ENCODE results near the gene ZNF281. TPM values are rescaled to one million over a fixed set of nuclear protein-coding genes. Genes with fewer than 3 reads are reported as not detected.
"Not testable (repeated sequence)": the region's sequence is repeated elsewhere in the genome, so short reads cannot be mapped to it uniquely, and the experiment has no call there.

Gene ZNF281
- total and polyA plus RNA-seq, 3 experiments from 2014 or later, result 19.1 to 32.1 (median 19.5) TPM

DNA sequence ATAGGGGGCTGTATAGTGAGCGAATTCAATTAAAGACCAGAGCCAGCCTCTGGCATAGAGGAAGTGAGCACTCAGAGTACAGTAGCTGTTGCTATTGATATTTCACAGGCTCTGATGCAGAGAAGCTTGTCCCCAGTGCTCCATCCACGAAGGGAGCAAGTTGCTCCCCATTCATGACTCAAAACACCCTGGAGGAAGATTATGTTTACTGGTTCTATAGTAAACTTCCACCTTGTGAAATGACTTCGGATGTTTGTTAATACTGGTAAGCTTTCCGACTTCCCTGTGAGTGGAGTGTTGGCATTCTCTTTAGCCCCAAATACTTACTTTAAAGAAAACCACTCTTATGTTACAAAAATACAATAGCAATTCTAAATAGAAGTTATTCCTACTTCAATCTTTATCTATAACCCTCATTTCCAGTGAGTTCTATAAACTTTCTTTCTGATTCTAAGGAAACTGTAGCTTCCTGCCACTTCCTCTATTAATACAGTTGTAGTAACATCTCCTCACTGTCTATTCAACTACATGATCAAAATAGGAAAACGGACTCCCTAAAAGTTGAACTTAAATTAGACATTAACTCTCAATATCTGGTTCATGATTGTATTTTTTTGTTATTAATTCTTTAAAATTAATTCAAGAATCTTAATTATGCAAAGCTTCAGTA is 46.4 kb downstream of the ZNF281 start:
- Mint-ChIP-seq H3K4me3 (no peak overlapping the region), H3K4me1 (no peaks in the 10 kb centered on the region), H3K27ac (no peak overlapping the region), H3K27me3 (no peaks in the 10 kb centered on the region), H3K9me3 (no peaks in the 10 kb centered on the region), H3K36me3 (peaks cover 6 to 14% (median 12%) of the 10 kb centered on the region in 3 donors)
- Histone ChIP-seq H3K4me1 (ENCODE audit: insufficient read depth, low read length) (no peaks in the 10 kb centered on the region), H3K9me3 (ENCODE audit: low read length) (no peaks in the 10 kb centered on the region), H3K27me3 (ENCODE audit: insufficient read depth, low read length, poor library complexity, severe bottlenecking) (no peaks in the 10 kb centered on the region), H3K4me3 (ENCODE audit: low read length) (no peak overlapping the region), H3K36me3 (ENCODE audit: insufficient read depth, low read length) (no peaks in the 10 kb centered on the region), H3K27ac (ENCODE audit: low read depth, low read length) (no peak overlapping the region)
- no peak for DNase-seq
- ChIA-PET CTCF (interaction anchor here (1.0 kb wide), 1 partner anchor 9 kb away, joined by 3 read pairs; no protein-coding TSS in a partner anchor), POLR2A (no interaction called here)

DNA sequence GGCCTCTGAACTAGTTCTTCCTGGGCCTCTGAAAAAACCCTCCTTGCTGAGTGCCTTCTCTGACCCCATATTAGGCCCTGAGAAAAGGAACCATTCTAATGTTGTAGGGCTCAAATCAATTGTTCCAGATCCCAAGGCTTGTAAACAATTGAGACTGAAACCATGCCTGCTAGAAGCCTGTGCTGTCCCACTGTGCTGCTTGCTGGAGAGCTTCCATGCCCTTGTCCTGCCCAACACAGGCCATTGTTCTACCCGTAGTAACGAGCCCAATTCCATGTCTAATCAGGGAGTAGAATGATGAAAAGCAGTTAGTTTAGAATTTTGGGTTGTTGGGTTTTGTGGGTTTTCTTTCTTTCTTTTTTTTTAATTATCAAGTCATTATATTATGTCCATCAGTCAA is 47.4 kb downstream of the ZNF281 start:
- CTCF ChIA-PET, result interaction anchor here (1.0 kb wide), 1 partner anchor 10 kb away, joined by 3 read pairs; no protein-coding TSS in a partner anchor
- H3K36me3 ChIP-seq (ENCODE audit: insufficient read depth, low read length), result no peaks in the 10 kb centered on the region

DNA sequence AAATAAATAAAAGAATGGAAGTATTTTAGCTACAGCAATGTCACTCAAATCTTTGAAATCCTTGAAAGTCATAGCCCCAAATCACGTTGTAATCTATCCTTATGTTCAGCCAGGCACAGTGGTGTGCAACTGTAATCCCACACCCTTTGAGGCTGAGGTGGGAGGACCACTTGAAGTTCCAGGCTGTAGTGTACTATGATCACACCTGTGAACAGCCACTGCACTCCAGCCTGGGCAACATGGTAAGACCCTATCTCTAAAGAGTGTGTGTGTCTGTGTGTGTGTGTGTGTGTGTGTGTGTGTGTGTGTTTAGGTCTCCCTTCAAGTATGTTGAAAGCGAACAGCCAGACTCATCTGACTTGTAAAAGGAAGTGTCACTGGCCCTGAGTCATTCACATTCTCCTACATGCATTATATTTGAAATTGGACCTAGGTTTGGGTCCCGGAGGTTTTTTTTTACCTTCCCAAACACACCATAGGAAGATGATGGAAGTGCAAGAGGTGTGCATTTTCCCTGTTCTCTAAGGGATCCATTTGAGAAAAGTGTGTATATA is 50.1 kb downstream of the ZNF281 start:
- CTCF ChIA-PET, result no interaction called here
- POLR2A ChIA-PET, result no interaction called here
- Histone ChIP-seq H3K4me3 (ENCODE audit: low read length) (no peak overlapping the region), H3K4me1 (ENCODE audit: insufficient read depth, low read length) (no peaks in the 10 kb centered on the region), H3K27ac (ENCODE audit: low read depth, low read length) (no peak overlapping the region), H3K27me3 (ENCODE audit: insufficient read depth, low read length, poor library complexity, severe bottlenecking) (no peaks in the 10 kb centered on the region), H3K9me3 (ENCODE audit: low read length) (no peaks in the 10 kb centered on the region), H3K36me3 (ENCODE audit: insufficient read depth, low read length) (no peaks in the 10 kb centered on the region)
- Mint-ChIP-seq H3K9me3 (no peaks in the 10 kb centered on the region), H3K4me1 (peaks cover 5 to 9% (median 8%) of the 10 kb centered on the region in 3 donors), H3K27ac (no peak overlapping the region), H3K4me3 (no peak overlapping the region), H3K27me3 (no peaks in the 10 kb centered on the region), H3K36me3 (no peaks in the 10 kb centered on the region)
- no peak for DNase-seq

More for the DNA sequence above, 47.4 kb downstream of the ZNF281 start:
- Mint-ChIP-seq H3K4me3 (no peak overlapping the region), H3K27me3 (no peaks in the 10 kb centered on the region), H3K27ac (no peak overlapping the region), H3K36me3 (peaks cover 5 to 6% (median 6%) of the 10 kb centered on the region in 3 donors), H3K9me3 (no peaks in the 10 kb centered on the region), H3K4me1 (no peaks in the 10 kb centered on the region)
- POLR2A ChIA-PET, result no interaction called here
- DNase-seq, result no peak
- Histone ChIP-seq H3K27ac (ENCODE audit: low read depth, low read length) (no peak overlapping the region), H3K9me3 (ENCODE audit: low read length) (no peaks in the 10 kb centered on the region), H3K4me3 (ENCODE audit: low read length) (no peak overlapping the region), H3K4me1 (ENCODE audit: insufficient read depth, low read length) (no peaks in the 10 kb centered on the region), H3K27me3 (ENCODE audit: insufficient read depth, low read length, poor library complexity, severe bottlenecking) (no peaks in the 10 kb centered on the region)

DNA sequence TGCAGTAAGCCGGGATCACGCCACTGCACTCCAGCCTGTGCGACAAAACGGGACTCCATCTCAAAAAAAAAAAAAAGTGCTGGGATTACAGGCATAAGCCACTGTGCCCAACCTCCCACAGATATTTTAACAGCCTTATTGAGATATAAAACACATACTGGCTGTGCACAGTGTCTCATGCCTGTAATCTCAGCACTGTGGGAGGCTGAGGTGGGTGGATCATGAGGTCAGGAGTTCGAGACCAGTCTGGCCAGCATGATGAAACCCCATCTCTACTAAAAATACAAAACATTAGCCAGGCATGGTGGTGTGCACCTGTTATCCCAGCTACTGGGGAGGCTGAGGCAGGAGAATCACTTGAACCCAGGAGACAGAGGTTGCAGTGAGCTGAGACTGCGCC is 51.9 kb downstream of the ZNF281 start:
- H3K27ac Mint-ChIP-seq; H3K36me3 Mint-ChIP-seq; H3K4me3 Mint-ChIP-seq; H3K9me3 Mint-ChIP-seq; H3K4me3 ChIP-seq (ENCODE audit: low read length); H3K27me3 Mint-ChIP-seq; H3K27me3 ChIP-seq (ENCODE audit: insufficient read depth, low read length, poor library complexity, severe bottlenecking); DNase-seq; H3K9me3 ChIP-seq (ENCODE audit: low read length); POLR2A ChIA-PET; CTCF ChIA-PET; H3K4me1 ChIP-seq (ENCODE audit: insufficient read depth, low read length); H3K36me3 ChIP-seq (ENCODE audit: insufficient read depth, low read length); H3K27ac ChIP-seq (ENCODE audit: low read depth, low read length): not testable (repeated sequence)
- peaks cover 15 to 23% (median 21%) of the 10 kb centered on the region in 3 donors for H3K4me1 Mint-ChIP-seq

DNA sequence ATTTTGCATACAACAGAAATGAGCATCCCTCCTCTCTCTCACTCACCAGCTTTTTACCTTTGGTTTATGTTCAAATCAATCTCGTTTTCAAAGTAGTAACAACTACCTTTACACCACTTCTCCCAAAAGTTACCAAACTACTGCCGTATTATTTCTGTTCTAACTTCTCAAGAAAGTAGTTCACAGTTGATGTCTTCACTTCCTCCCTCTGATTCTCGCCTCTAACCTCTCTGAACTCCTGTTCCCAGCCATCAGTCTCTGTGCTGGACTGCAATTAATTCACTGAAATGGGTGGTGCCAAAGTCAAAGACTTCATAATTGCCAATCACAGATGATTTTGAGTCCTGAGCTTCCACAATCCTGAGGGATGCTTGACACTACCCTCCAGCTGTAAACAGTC is 54.0 kb downstream of the ZNF281 start:
- Histone ChIP-seq H3K9me3 (ENCODE audit: low read length) (no peaks in the 10 kb centered on the region), H3K36me3 (ENCODE audit: insufficient read depth, low read length) (no peaks in the 10 kb centered on the region), H3K27ac (ENCODE audit: low read depth, low read length) (no peak overlapping the region), H3K4me1 (ENCODE audit: insufficient read depth, low read length) (peaks cover 16% of the 10 kb centered on the region), H3K27me3 (ENCODE audit: insufficient read depth, low read length, poor library complexity, severe bottlenecking) (no peaks in the 10 kb centered on the region), H3K4me3 (ENCODE audit: low read length) (no peak overlapping the region)
- ChIA-PET POLR2A (no interaction called here), CTCF (interaction anchor here (1.6 kb wide), 1 partner anchor 48 kb away, joined by 4 read pairs; no protein-coding TSS in a partner anchor)
- Mint-ChIP-seq H3K4me3 (no peak overlapping the region), H3K27me3 (no peaks in the 10 kb centered on the region), H3K4me1 (peaks cover 31 to 40% (median 38%) of the 10 kb centered on the region in 3 donors), H3K27ac (peak overlapping the region in 2 of 8 donors; percentile 10 to 52), H3K36me3 (peaks cover 0 to 2% (median 0%) of the 10 kb centered on the region in 3 donors), H3K9me3 (no peaks in the 10 kb centered on the region)
- DNase-seq, result no peak

Other genes starting within 250 kb of the ZNF281 start
- 1 to 10 TPM; 9.3 TPM for gene KIF14, start 210.7 kb upstream of the ZNF281 start, total RNA-seq
- gene KIF14, start 210.7 kb upstream of the ZNF281 start, polyA plus RNA-seq, result not detected